MM.1S (cell line): Measurements from ENCODE around the gene XPC.
A peak's percentile ranks its signal among the peaks of the same experiment; 100 is the strongest.

Source experiments
- DNase-seq: peaks from one replicate; pipeline ENCODE4 v3.0.0-alpha.2; 2015
- H2AFZ ChIP-seq: fragments of 300-600 bp; sonication (generic); 2 replicates; pipeline ENCODE4 v1.6.0; 2016; ENCODE audit warnings: antibody characterized with exemption, low read length
- H3F3A ChIP-seq: fragments of 300-600 bp; sonication (generic); 2 replicates; pipeline ENCODE4 v1.6.1; 2016; ENCODE audit warnings: mild to moderate bottlenecking, antibody characterized with exemption, low read length, moderate library complexity, mixed read lengths; ENCODE audit not compliant: insufficient read depth
- H3K27ac ChIP-seq: fragments of 300-600 bp; sonication (generic); 2 replicates; pipeline ENCODE4 v1.5.1; 2016; ENCODE audit warnings: mild to moderate bottlenecking, low read length
- H3K27me3 ChIP-seq: fragments of 300-600 bp; sonication (generic); replicated peaks from 2 replicates; pipeline ENCODE4 v1.6.0; 2016; ENCODE audit warnings: low read length; ENCODE audit not compliant: insufficient read depth
- H3K36me3 ChIP-seq: fragments of 300-600 bp; sonication (generic); replicated peaks from 2 replicates; pipeline ENCODE4 v1.6.1; 2016; ENCODE audit warnings: mild to moderate bottlenecking, low read length, mixed read lengths; ENCODE audit not compliant: insufficient read depth
- H3K4me1 ChIP-seq: fragments of 300-600 bp; sonication (generic); 2 replicates; pipeline ENCODE4 v1.6.1; 2016; ENCODE audit warnings: low read length, mixed read lengths
- H3K4me2 ChIP-seq: fragments of 300-600 bp; sonication (generic); 2 replicates; pipeline ENCODE4 v1.6.0; 2016; ENCODE audit warnings: low read depth, low read length
- H3K4me3 ChIP-seq: fragments of 300-600 bp; sonication (generic); 2 replicates; pipeline ENCODE4 v1.5.1; 2016; ENCODE audit warnings: low read length, mixed read lengths
- H3K79me2 ChIP-seq: fragments of 300-600 bp; sonication (generic); 2 replicates; pipeline ENCODE4 v1.6.1; 2016; ENCODE audit warnings: mixed run types, low read length, mixed read lengths
- H3K9ac ChIP-seq: fragments of 300-600 bp; sonication (generic); 2 replicates; pipeline ENCODE4 v1.6.1; 2016; ENCODE audit warnings: low read length, mixed read lengths
- H3K9me2 ChIP-seq: fragments of 300-600 bp; sonication (generic); replicated peaks from 2 replicates; pipeline ENCODE4 v1.6.1; 2016; ENCODE audit warnings: mild to moderate bottlenecking, low read length, mixed read lengths; ENCODE audit not compliant: insufficient read depth
- H3K9me3 ChIP-seq: fragments of 300-600 bp; sonication (generic); replicated peaks from 2 replicates; pipeline ENCODE4 v1.6.1; 2016; ENCODE audit warnings: mild to moderate bottlenecking, low read length, mixed read lengths; ENCODE audit not compliant: insufficient read depth
- H4K20me1 ChIP-seq: fragments of 300-600 bp; sonication (generic); 2 replicates; pipeline ENCODE4 v1.6.1; 2016; ENCODE audit warnings: mild to moderate bottlenecking, low read length, moderate library complexity, mixed read lengths; ENCODE audit not compliant: insufficient read depth
- CTCF ChIP-seq: fragments of 300-600 bp; sonication (generic); IDR thresholded peaks from 2 replicates; pipeline ENCODE4 v1.5.1; 2016; ENCODE audit warnings: antibody characterized with exemption, low read length, mixed read lengths
- EZH2 ChIP-seq: fragments of 300-600 bp; sonication (generic); optimal IDR thresholded peaks from 2 replicates; pipeline ENCODE3; 2017; ENCODE audit warnings: low read depth, mild to moderate bottlenecking, antibody characterized with exemption, low read length, mixed read lengths
- EZH2phosphoT487 ChIP-seq: fragments of 300-600 bp; sonication (generic); IDR thresholded peaks from 2 replicates; pipeline ENCODE4 v1.6.1; 2018; ENCODE audit warnings: antibody characterized with exemption, low read length

The XPC gene

GRCh38 chr3:14127516-14128161, 50.8 kb downstream of the XPC start:
- H3K27me3 ChIP-seq: no peaks in the 10 kb centered on the region
- no peak overlapping the region for H3K4me3 ChIP-seq
- H3K9me2 ChIP-seq: no peaks in the 10 kb centered on the region
- H3K79me2 ChIP-seq: peaks cover 63% of the 10 kb centered on the region
- no peak overlapping the region for H3K9ac ChIP-seq
- H3K36me3 ChIP-seq: peaks cover 26% of the 10 kb centered on the region
- TF ChIP-seq CTCF: no peak
- TF ChIP-seq EZH2: no peak
- TF ChIP-seq EZH2phosphoT487: no peak
- H3K4me1 ChIP-seq: peaks cover 22% of the 10 kb centered on the region
- no peak for DNase-seq
- H4K20me1 ChIP-seq: no peaks in the 10 kb centered on the region
- no peak overlapping the region for H2AFZ ChIP-seq
- peaks cover 28% of the 10 kb centered on the region for H3F3A ChIP-seq
- H3K27ac ChIP-seq: no peak overlapping the region
- H3K9me3 ChIP-seq: no peaks in the 10 kb centered on the region
- no peak overlapping the region for H3K4me2 ChIP-seq

- H3K36me3 ChIP-seq: peaks cover 26% of the 10 kb centered on the region
- H3K4me2 ChIP-seq: peak overlapping the region; percentile 92
These were observed 51.4 kb downstream of the XPC start for GRCh38 chr3:14126887-14127505.

GRCh38 chr3:14126017-14126886, 52.1 kb downstream of the XPC start:
- no peaks in the 10 kb centered on the region for H3K27me3 ChIP-seq
- H4K20me1 ChIP-seq: no peaks in the 10 kb centered on the region
- no peak for DNase-seq
- no peaks in the 10 kb centered on the region for H3K9me3 ChIP-seq
- no peaks in the 10 kb centered on the region for H3K9me2 ChIP-seq
- peaks cover 26% of the 10 kb centered on the region for H3K36me3 ChIP-seq
- TF ChIP-seq EZH2: no peak
- no peak for TF ChIP-seq CTCF
- no peak for TF ChIP-seq EZH2phosphoT487
- H3F3A ChIP-seq: peaks cover 42% of the 10 kb centered on the region
- H3K9ac ChIP-seq: peak overlapping the region; percentile 96
- peaks cover 63% of the 10 kb centered on the region for H3K79me2 ChIP-seq
- H2AFZ ChIP-seq: no peak overlapping the region
- peaks cover 35% of the 10 kb centered on the region for H3K4me1 ChIP-seq
- peak overlapping the region; percentile 92 for H3K4me2 ChIP-seq
- H3K4me3 ChIP-seq: peak overlapping the region; percentile 98
- H3K27ac ChIP-seq: peak overlapping the region; percentile 99; the same call in 1 of the 2 replicates

More at GRCh38 chr3:14126887-14127505, 51.4 kb downstream of the XPC start:
- H3K27ac ChIP-seq: no peak overlapping the region
- no peaks in the 10 kb centered on the region for H4K20me1 ChIP-seq
- H3K4me3 ChIP-seq: peak overlapping the region; percentile 98
- TF ChIP-seq EZH2: no peak
- TF ChIP-seq EZH2phosphoT487: no peak
- no peak for TF ChIP-seq CTCF
- H3K4me1 ChIP-seq: peaks cover 28% of the 10 kb centered on the region
- no peak overlapping the region for H2AFZ ChIP-seq
- H3K79me2 ChIP-seq: peaks cover 63% of the 10 kb centered on the region
- peaks cover 34% of the 10 kb centered on the region for H3F3A ChIP-seq
- no peak for DNase-seq
- peak overlapping the region; percentile 96; the same call in 1 of the 2 replicates for H3K9ac ChIP-seq
- no peaks in the 10 kb centered on the region for H3K9me3 ChIP-seq
- H3K27me3 ChIP-seq: no peaks in the 10 kb centered on the region
- H3K9me2 ChIP-seq: no peaks in the 10 kb centered on the region
